GM23248 (cell line): ENCODE measurements around the gene FUBP1.

Experiments
- EZH2 ChIP-seq: fragments of 200-600 bp; sonication (generic); IDR thresholded peaks from 2 replicates; pipeline ENCODE4 v1.6.1; 2018; ENCODE audit warnings: antibody characterized with exemption, mild to moderate bottlenecking; ENCODE audit not compliant: insufficient read depth, poor library complexity, severe bottlenecking
- EZH2phosphoT487 ChIP-seq: fragments of 200-600 bp; sonication (generic); IDR thresholded peaks from 2 replicates; pipeline ENCODE4 v1.6.1; 2018; ENCODE audit warnings: antibody characterized with exemption, moderate library complexity, mild to moderate bottlenecking, low read depth; ENCODE audit not compliant: insufficient read depth

DNA sequence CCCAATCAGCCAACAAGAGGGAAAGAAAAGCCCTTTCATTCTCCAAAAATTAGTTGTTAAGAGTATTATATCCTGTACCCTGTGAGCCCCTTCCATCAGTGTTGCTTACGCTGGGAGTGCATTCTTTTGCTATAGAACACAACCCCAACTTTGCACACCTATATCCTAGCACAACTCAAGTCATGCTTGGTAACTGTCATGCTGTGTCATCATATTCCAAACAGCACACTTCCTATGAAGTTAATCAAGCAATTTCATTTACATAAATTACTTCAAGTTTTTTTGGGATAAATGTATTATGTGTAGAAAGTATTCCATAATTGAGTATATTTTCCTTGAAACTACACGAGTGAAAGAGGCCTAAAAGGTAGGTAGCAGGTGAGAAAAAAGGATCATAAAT lies 20.0 kb downstream of the FUBP1 start:
- TF ChIP-seq EZH2 (no peak), EZH2phosphoT487 (no peak)
